Activated T-helper 2 cell treated with anti-CD3 and anti-CD28 coated beads, Interferon-gamma antibody, Interleukin-2, Interleukin-4, amounts not matched to agents 10 μg/mL and 5 μg/mL and 100 μg/mL, durations not matched to agents 14 hours and 24 hours and 36 hours (primary cell): ENCODE results near the gene DACT2. TPM values are rescaled to one million over a fixed set of nuclear protein-coding genes. Genes with fewer than 3 reads are reported as not detected.
"Not testable (repeated sequence)": the region's sequence is repeated elsewhere in the genome, so short reads cannot be mapped to it uniquely, and the experiment has no call there.

Experiments
- DNase-seq: peaks from one replicate; pipeline ENCODE4 v3.0.0; 2021; ENCODE audit warnings: low spot score
- H3K27ac Mint-ChIP-seq: one replicate; pipeline ENCODE4 v1.8.0; 2021; ENCODE audit warnings: mixed read lengths
- H3K27me3 Mint-ChIP-seq: one replicate; pipeline ENCODE4 v1.8.0; 2021; ENCODE audit warnings: low read depth, mixed read lengths
- H3K36me3 Mint-ChIP-seq: one replicate; pipeline ENCODE4 v1.8.0; 2021; ENCODE audit warnings: low read depth, mixed read lengths
- H3K4me1 Mint-ChIP-seq: one replicate; pipeline ENCODE4 v1.8.0; 2021; ENCODE audit warnings: low read depth, mixed read lengths
- H3K4me3 Mint-ChIP-seq: one replicate; pipeline ENCODE4 v1.8.0; 2021; ENCODE audit warnings: low read depth, mild to moderate bottlenecking, moderate library complexity, mixed read lengths
- H3K9me3 Mint-ChIP-seq: one replicate; pipeline ENCODE4 v1.8.0; 2021; ENCODE audit warnings: mixed read lengths
- intact Hi-C: fragments of 100-400 bp; cut with micrococcal nuclease; formaldehyde crosslinking; loops from one replicate; pipeline ENCODE4 v1.15.1; 2023
- total RNA-seq: library from RNA; stranded (reverse); gene quantifications from 2 replicates; pipeline ENCODE4 v1.2.3, GENCODE V29; 2022

DACT2 gene
- total RNA-seq, 1 donor from 2014 or later, result 0.80 TPM

DNA sequence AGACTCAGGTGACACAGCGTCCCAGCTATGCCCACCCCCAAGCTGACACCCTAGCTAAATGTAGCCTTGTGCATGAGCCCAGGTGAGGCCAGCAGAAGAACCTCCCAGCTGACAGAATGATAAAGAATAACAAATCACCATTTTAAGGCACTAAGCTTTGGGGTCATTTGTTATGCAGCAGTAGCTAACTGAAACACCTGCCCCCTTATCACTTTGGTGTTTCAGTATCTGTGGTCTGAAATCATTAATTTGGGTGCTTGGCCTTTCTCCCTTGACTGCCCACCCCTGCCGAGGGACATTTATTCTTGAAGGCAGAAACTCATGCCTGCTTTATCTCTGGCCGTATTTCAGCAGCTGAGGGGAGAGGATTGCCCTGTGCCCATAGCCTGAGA lies 30.0 kb downstream of the DACT2 start:
- Mint-ChIP-seq H3K9me3 (peaks cover 21% of the 10 kb centered on the region), H3K36me3 (peaks cover 4% of the 10 kb centered on the region), H3K4me3 (no peak overlapping the region), H3K27ac (no peak overlapping the region), H3K4me1 (peaks cover 20% of the 10 kb centered on the region), H3K27me3 (no peaks in the 10 kb centered on the region)
- no peak for DNase-seq
- intact Hi-C loops, result loop anchor here (10.0 kb wide), 1 partner anchor 1335 kb away; the partner anchor contains the start of gene RNASET2

DNA sequence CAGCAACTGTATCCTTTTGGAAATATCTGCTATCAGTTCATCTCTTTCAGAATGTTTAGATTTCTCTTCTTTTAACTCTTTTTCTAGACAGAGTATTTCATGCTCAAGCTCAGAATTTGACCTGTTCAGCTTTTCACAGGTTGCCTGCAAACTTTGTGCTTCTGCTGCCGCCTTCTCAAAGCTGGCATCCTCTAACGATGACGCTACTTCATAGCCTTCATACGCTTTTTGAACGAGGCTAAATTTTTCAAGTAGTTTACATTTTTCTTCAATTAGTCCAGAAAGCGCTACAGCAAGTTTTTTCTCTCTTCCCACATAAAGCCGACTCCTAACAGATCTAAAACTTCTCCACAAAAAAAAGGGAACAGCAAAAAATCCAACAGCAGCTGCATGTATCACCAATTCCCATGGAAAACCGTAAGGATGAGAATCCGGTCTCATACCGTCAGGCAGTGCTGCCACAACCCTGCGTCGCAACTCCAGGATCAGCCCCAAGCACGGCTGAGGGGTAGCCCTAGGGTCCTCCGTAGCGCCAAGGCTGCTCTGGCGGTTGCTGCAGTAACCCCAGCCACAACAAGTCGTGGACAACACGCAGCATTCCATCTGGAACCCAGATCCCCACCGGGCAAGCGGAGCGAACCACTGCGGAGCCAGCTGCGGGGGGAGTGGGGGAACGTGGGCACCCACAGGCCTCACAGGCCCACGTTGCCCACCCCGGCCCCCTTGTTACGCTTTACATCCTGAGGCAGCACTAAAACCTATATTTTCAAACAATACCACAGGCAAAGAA lies 30.6 kb downstream of the DACT2 start:
- peak overlapping the region; percentile 30 for H3K27ac Mint-ChIP-seq
- no peak for DNase-seq
- intact Hi-C loops, result loop anchor here (10.0 kb wide), 1 partner anchor 1334 kb away; the partner anchor contains the start of gene RNASET2
- H3K4me3 Mint-ChIP-seq, result no peak overlapping the region
- peaks cover 20% of the 10 kb centered on the region for H3K4me1 Mint-ChIP-seq
- no peaks in the 10 kb centered on the region for H3K27me3 Mint-ChIP-seq
- peaks cover 4% of the 10 kb centered on the region for H3K36me3 Mint-ChIP-seq
- peaks cover 22% of the 10 kb centered on the region for H3K9me3 Mint-ChIP-seq

DNA sequence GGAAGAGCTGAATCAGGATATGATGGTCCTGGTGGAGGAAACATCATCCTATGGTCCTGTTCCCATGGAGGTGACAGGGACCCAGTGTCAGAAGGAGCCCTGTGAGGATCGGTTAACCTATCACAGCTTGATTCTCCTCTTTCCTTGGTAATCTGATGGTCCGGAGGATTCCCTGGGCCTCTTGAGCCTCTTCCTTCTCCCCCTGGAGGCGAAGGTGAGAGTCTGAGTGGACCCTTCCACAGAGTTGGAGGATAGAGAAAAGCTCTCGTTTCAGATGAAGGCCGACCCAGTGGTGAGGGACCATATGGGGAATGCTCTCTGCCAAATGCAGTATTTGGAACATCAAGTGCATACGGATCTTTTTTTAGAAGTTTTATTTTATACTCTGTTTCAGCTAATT lies 32.1 kb downstream of the DACT2 start:
- H3K27me3 Mint-ChIP-seq, H3K36me3 Mint-ChIP-seq, H3K4me3 Mint-ChIP-seq, DNase-seq: not testable (repeated sequence)
- intact Hi-C loops, result loop anchor here (10.0 kb wide), 1 partner anchor 1333 kb away; the partner anchor contains the start of gene RNASET2
- H3K4me1 Mint-ChIP-seq, result peaks cover 20% of the 10 kb centered on the region
- peak overlapping the region; percentile 93 for H3K27ac Mint-ChIP-seq
- peaks cover 22% of the 10 kb centered on the region for H3K9me3 Mint-ChIP-seq

DNA sequence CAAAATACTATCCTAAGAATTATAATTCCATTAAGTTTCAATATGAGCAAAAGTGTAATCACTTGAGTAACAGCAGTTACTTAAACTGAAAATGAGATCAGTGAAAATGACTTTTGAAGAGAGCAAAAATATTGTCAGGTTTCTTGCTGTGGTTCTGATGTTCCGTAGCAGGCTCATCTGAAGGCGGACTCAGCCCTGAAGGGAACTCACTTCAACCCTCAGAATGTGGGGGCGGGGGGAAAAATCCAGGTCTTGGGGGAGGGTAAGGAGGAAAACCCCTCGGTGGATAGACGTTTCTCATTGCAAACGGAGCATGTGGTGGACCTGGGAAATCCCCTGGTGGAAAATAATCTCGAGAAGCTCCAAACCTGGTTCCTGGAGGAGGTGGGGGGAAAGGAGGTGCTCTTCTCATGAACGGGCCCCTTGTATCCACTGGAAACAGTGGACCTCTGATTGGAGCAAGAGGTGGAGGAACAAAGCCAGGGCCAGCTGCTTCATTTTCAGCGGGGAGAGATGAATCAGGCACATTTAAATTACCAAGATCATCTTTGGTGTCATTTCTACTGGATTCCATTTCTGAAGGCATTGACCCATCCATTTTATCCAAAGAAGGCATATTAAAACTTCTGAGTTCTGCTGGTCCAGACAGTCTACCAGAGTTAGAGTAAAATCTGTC lies 32.7 kb downstream of the DACT2 start:
- Mint-ChIP-seq H3K9me3 (peaks cover 22% of the 10 kb centered on the region), H3K4me1 (peaks cover 20% of the 10 kb centered on the region), H3K27ac (peak overlapping the region; percentile 93)
- H3K36me3 Mint-ChIP-seq, H3K4me3 Mint-ChIP-seq, DNase-seq, H3K27me3 Mint-ChIP-seq: not testable (repeated sequence)
- intact Hi-C loops, result loop anchor here (1.0 to 10.0 kb wide), 2 partner anchors 63 to 1332 kb away; partner anchors contain the start of gene RNASET2

DNA sequence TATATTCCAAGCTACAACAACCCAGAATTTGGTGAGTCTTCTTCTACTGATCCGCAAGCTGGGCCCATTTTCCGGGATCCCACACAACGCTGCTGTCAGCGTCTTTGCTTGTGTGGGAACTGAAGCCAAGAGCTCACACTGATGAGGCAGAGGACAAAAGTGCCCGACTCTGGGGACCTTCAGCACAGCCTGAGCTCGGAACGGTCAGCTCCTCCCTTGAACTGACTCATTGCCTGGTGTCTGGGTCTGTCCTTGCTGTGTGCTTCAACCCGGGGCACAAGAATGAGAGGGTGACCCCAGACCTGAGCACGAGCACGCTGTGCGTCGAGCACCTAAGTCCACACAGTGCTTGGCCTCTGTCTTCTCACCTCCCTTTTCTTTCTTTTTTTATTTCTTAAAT lies 33.5 kb downstream of the DACT2 start:
- Mint-ChIP-seq H3K27ac (no peak overlapping the region), H3K4me3 (no peak overlapping the region), H3K4me1 (peaks cover 20% of the 10 kb centered on the region), H3K27me3 (no peaks in the 10 kb centered on the region), H3K36me3 (peaks cover 4% of the 10 kb centered on the region), H3K9me3 (peaks cover 22% of the 10 kb centered on the region)
- DNase-seq, result no peak
- intact Hi-C loops, result loop anchor here (1.0 to 10.0 kb wide), 2 partner anchors 64 to 1331 kb away; partner anchors contain the start of gene RNASET2

DNA sequence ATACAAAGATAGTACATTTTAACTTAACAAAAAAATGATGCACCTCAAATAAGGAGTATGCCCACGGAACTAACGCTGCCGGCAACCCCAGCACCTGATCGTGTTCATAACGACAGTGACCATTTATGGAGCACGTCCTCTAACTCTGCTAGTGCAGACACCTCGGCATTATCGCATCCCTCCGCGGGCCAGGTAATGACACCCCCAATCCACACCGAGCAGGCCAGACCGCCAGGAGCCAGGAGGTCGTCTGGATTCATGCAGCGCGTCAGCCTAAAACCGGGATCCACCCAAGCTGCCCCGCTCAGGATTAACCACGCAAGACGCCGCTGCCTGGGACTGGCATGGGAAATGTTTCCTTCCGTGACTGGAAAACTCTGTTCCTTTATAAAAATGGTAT lies 34.1 kb downstream of the DACT2 start:
- Mint-ChIP-seq H3K27ac (no peak overlapping the region), H3K36me3 (peaks cover 4% of the 10 kb centered on the region), H3K27me3 (no peaks in the 10 kb centered on the region), H3K4me1 (peaks cover 20% of the 10 kb centered on the region), H3K4me3 (no peak overlapping the region), H3K9me3 (peaks cover 22% of the 10 kb centered on the region)
- intact Hi-C loops, result loop anchor here (10.0 kb wide), 1 partner anchor 1331 kb away; the partner anchor contains the start of gene RNASET2
- no peak for DNase-seq

DNA sequence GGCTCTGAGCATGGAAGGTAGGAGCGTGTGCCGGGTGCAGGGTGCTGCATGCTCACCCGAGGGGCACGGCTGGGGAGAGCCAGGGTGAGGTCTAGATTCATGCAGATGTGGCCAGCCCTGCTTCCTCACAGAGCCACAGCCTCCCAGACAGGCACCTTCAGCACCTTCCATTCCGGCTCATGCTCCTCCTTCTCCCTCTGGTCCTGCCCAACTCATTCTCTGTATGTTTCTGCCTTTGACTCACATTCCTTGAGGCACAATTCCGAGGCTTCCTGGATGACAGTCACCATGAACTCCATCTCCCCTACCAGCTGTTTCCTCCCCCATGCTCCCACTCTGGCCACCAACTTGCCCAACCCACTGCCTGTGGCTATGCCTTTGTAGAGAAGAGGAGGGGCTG lies 35.4 kb downstream of the DACT2 start:
- DNase-seq, result no peak
- peaks cover 20% of the 10 kb centered on the region for H3K4me1 Mint-ChIP-seq
- no peak overlapping the region for H3K27ac Mint-ChIP-seq
- peaks cover 18% of the 10 kb centered on the region for H3K9me3 Mint-ChIP-seq
- H3K27me3 Mint-ChIP-seq, result no peaks in the 10 kb centered on the region
- no peak overlapping the region for H3K4me3 Mint-ChIP-seq
- H3K36me3 Mint-ChIP-seq, result peaks cover 4% of the 10 kb centered on the region
- intact Hi-C loops, result loop anchor here (10.0 kb wide), 1 partner anchor 1329 kb away; the partner anchor contains the start of gene RNASET2

DNA sequence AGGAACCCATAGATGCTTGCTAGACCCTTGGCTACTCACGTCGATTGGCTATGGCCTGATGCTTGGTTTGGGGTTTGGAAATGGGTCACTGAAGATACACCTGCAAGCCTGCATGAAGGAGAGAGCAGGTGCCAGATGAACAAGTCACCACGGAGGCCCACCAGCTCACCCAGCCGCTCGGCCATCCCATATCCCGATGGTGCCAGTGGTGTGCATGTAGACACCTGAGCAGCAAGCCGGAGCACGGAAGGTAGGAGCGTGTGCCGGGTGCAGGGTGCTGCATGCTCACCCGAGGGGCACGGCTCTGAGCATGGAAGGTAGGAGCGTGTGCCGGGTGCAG lies 35.9 kb downstream of the DACT2 start:
- DNase-seq, result no peak
- intact Hi-C loops, result loop anchor here (10.0 kb wide), 1 partner anchor 1329 kb away; the partner anchor contains the start of gene RNASET2
- Mint-ChIP-seq H3K4me3 (no peak overlapping the region), H3K4me1 (peaks cover 17% of the 10 kb centered on the region), H3K36me3 (peaks cover under 1% of the 10 kb centered on the region), H3K9me3 (peaks cover 16% of the 10 kb centered on the region), H3K27ac (no peak overlapping the region), H3K27me3 (no peaks in the 10 kb centered on the region)

DNA sequence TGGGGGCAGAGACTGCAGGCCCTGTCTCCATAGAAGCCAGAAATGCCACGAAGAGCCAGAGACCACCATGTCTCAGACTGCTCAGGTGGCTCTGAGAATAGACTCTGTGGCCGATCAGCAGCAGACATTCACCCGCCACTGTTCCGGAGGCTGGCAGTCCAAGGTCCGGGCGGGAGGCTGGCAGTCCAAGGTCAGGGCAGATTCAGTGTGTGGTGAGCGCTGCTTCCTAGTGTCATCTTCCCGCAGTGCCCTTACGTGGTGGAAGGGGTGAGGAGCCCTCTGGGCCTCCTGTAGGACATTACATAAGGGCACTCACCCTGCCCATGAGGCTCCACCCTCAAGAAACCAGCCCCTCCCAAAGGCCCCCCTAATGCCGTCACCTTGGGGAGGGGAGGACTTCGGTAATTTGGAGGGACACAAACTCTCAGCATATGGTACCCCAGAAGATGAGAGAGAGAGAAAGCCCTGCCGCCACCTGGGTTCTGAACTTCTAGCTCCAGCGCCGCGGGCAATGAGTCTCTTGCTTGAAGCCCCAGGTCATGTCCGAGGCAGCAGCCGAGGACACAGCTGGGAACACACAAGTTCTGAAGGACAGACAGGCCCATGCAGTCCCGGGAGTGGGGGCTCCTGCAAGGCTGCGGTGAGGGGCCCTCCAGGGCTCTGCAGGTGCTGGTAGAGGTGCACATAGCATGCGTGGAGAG lies 36.4 kb downstream of the DACT2 start:
- Mint-ChIP-seq H3K27ac (no peak overlapping the region), H3K4me1 (peaks cover 12% of the 10 kb centered on the region), H3K4me3 (no peak overlapping the region), H3K36me3 (no peaks in the 10 kb centered on the region), H3K9me3 (peaks cover 11% of the 10 kb centered on the region), H3K27me3 (no peaks in the 10 kb centered on the region)
- DNase-seq, result no peak
- intact Hi-C loops, result loop anchor here (10.0 kb wide), 1 partner anchor 1328 kb away; the partner anchor contains the start of gene RNASET2

DNA sequence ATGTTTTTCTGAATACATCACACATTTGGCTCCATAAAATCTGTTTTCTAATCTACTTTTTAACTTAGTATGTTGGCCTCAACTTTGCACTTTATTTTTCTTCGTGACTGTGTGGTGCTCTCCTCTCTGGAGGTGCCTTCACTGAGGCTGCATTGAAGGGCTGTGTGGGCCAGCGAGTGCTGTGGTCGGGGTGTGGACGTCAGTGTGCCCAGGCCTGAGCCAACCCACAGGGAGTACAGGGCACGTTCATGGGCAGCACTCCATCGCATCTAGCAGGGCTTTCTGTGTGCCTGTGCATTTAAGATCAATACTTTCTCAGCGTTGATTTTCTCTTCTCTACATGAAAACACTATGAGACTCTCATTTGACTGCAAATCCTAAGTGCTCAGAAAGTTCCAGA lies 37.8 kb downstream of the DACT2 start:
- intact Hi-C loops, result loop anchor here (10.0 kb wide), 1 partner anchor 1327 kb away; the partner anchor contains the start of gene RNASET2
- no peak overlapping the region for H3K4me3 Mint-ChIP-seq
- H3K9me3 Mint-ChIP-seq, result peaks cover 6% of the 10 kb centered on the region
- H3K4me1 Mint-ChIP-seq, result peaks cover 1% of the 10 kb centered on the region
- no peak overlapping the region for H3K27ac Mint-ChIP-seq
- no peaks in the 10 kb centered on the region for H3K36me3 Mint-ChIP-seq
- no peaks in the 10 kb centered on the region for H3K27me3 Mint-ChIP-seq
- no peak for DNase-seq

DNA sequence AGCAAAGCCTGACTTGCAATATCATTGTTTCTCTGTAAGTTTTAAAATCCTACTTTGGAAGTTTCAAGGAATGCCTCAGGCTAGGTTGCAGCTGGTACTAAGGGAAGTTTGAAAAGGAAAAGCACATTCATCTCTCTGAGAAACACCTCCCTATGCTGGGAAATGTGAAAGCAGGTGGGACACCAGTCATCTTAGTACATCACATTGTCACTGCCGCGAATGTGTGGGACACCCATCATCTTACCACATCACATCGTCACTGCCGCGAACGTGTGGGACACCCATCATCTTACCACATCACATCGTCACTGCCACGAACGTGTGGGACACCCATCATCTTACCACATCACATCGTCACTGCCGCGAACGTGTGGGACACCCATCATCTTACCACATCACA lies 38.3 kb downstream of the DACT2 start:
- H3K36me3 Mint-ChIP-seq, H3K27ac Mint-ChIP-seq, H3K4me3 Mint-ChIP-seq, H3K4me1 Mint-ChIP-seq, H3K27me3 Mint-ChIP-seq, H3K9me3 Mint-ChIP-seq, DNase-seq: not testable (repeated sequence)
- intact Hi-C loops, result loop anchor here (10.0 kb wide), 1 partner anchor 1327 kb away; the partner anchor contains the start of gene RNASET2

DNA sequence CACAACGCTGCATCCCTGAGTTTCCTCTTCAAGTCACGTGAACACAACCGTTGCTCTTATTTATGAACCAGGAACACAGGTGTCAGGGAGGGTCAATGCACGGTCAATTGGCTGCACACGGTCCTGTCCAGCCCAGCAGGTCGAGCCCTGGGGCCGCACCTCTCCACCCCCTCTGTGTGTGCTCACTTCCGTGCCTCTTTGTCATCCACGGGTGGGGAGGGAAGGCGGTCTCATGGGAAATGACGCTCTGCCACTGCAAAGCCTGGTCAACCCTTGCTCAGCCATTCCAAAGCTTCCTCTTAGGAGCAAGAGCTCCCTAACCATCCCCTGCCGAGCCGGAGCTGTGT lies 38.7 kb downstream of the DACT2 start:
- intact Hi-C loops, result loop anchor here (10.0 kb wide), 1 partner anchor 1326 kb away; the partner anchor contains the start of gene RNASET2

More for the DNA sequence above, 38.7 kb downstream of the DACT2 start:
- H3K27ac Mint-ChIP-seq, result no peak overlapping the region
- no peaks in the 10 kb centered on the region for H3K36me3 Mint-ChIP-seq
- peaks cover 6% of the 10 kb centered on the region for H3K9me3 Mint-ChIP-seq
- DNase-seq, result no peak
- no peaks in the 10 kb centered on the region for H3K4me1 Mint-ChIP-seq
- H3K27me3 Mint-ChIP-seq, result no peaks in the 10 kb centered on the region
- H3K4me3 Mint-ChIP-seq, result no peak overlapping the region
